ENCODE results near the gene TUBB2B. TPM values are rescaled to one million over a fixed set of nuclear protein-coding genes. Genes with fewer than 3 reads are reported as not detected.

The TUBB2B gene
- total and polyA plus RNA-seq, 9 of the 15 experiments (the other 6 are each of a cell fraction or from before 2014, with no cell fraction given), result 0.11 to 9.7 (median 4.6) TPM

GRCh38 chr6:3247255-3248146 is 20.0 kb upstream of the TUBB2B start (continued):
- TF ChIP-seq POLR2AphosphoS2 (IDR thresholded peaks at IDR 0.05; ENCODE audit: low read length) (no peak), PHF8 (IDR thresholded peaks at IDR 0.05; ENCODE audit: borderline replicate concordance, low read length) (peak; percentile 17; the same call in 1 of the 2 replicates)

GRCh38 chr6:3245216-3245615 is 17.8 kb upstream of the TUBB2B start:
- ChIA-PET POLR2A (no interaction called here), CTCF (ENCODE audit: low intra/inter-chr PET ratio) (no interaction called here)
- in situ Hi-C loops (cut with MboI) (loop anchor here (5.0 kb wide), 2 partner anchors 93 to 118 kb away; no protein-coding TSS in a partner anchor), intact Hi-C loops (cut with micrococcal nuclease) (no loop called here)
- Histone ChIP-seq H3K27ac (ENCODE audit: extremely low read depth, low read depth, low read length) (no peak overlapping the region), H3K9me3 (replicated peaks; ENCODE audit: control insufficient read depth, insufficient read depth, low read depth, low read length) (no peaks in the 10 kb centered on the region), H2AFZ (ENCODE audit: low read depth, low read length) (no peak overlapping the region), H3K79me2 (ENCODE audit: control insufficient read depth, insufficient read depth, low read length) (no peaks in the 10 kb centered on the region), H3K4me1 (replicated peaks in 1 of 2; ENCODE audit: control insufficient read depth in 2 of 2, insufficient read depth in 2 of 2, low read length in 2 of 2) (peaks cover 10 to 13% of the 10 kb centered on the region in 2 experiments; a peak in 4 of 5 replicates), H3K36me3 (ENCODE audit: control insufficient read depth, insufficient read depth, low read length) (no peaks in the 10 kb centered on the region), H3K27me3 (ENCODE audit: control insufficient read depth in 2 of 2, insufficient read depth in 2 of 2, low read length in 2 of 2) (peaks cover 0 to 18% of the 10 kb centered on the region in 2 experiments; a peak in 2 of 5 replicates), H3K9ac (ENCODE audit: insufficient read depth in 1 of 2, low read depth in 2 of 2, low read length in 2 of 2) (no peak overlapping the region), H3K4me2 (ENCODE audit: insufficient read depth, low read length) (no peak overlapping the region), H4K20me1 (replicated peaks; ENCODE audit: control insufficient read depth, insufficient read depth, low read length) (no peaks in the 10 kb centered on the region), H3K9me1 (ENCODE audit: control insufficient read depth, insufficient read depth, low read length) (no peaks in the 10 kb centered on the region), H3K4me3 (no peak overlapping the region)
- 57% methylated on average over 5 of the region's 5 CpGs for WGBS (ENCODE audit: insufficient coverage, low coverage, missing lambda C conversion rate)
- no peak for TF ChIP-seq ZNF584 (CRISPR knock-in tag; IDR thresholded peaks at IDR 0.05; ENCODE audit: low read depth)
- TF ChIP-seq KAT8 (IDR thresholded peaks at IDR 0.05; ENCODE audit: low read depth), result no peak
- no peak for TF ChIP-seq NR4A1 (CRISPR knock-in tag; IDR thresholded peaks at IDR 0.05)
- no peak for TF ChIP-seq NR4A1 (tag; IDR thresholded peaks at IDR 0.05)
- TF ChIP-seq FIP1L1 (IDR thresholded peaks at IDR 0.05; ENCODE audit: low read depth, low read length, poor library complexity, severe bottlenecking), result no peak
- no peak for TF ChIP-seq RFX1 (IDR thresholded peaks at IDR 0.05)
- no peak for TF ChIP-seq SMARCE1 (IDR thresholded peaks at IDR 0.05)
- FAIRE-seq (no peak), ATAC-seq (no peak), DNase-seq (ENCODE audit: extremely low read depth in 1 of 4, low spot score in 3 of 4) (no peak)
- no TSS peak for BruUV-seq (replicated peaks)
